Lower lobe of right lung (tissue), 2 donors: ENCODE results near the gene CDKL1. TPM values are rescaled to one million over a fixed set of nuclear protein-coding genes. Genes with fewer than 3 reads are reported as not detected.
"Not testable (repeated sequence)": the region's sequence is repeated elsewhere in the genome, so short reads cannot be mapped to it uniquely, and the experiment has no call there.

ENCODE experiments used
- ATAC-seq, 2 donors: fragments of 200-7000 bp; cut with Tn5 transposase; one replicate each; pipeline ENCODE4 v1.9.1; 2020 to 2022; ENCODE audit warnings: mild to moderate bottlenecking in 2 of 2, moderate library complexity in 2 of 2
- DNase-seq: peaks from one replicate; pipeline ENCODE4 v3.0.0-alpha.2; 2020
- H3K27ac ChIP-seq: fragments of 200-600 bp; one replicate; pipeline ENCODE4 v1.8.0; 2022
- H3K27me3 ChIP-seq: fragments of 200-600 bp; one replicate; pipeline ENCODE4 v1.8.0; 2022; ENCODE audit warnings: low read depth
- H3K36me3 ChIP-seq: fragments of 200-600 bp; one replicate; pipeline ENCODE4 v1.8.0; 2022; ENCODE audit warnings: mild to moderate bottlenecking
- H3K4me1 ChIP-seq: fragments of 200-600 bp; one replicate; pipeline ENCODE4 v1.8.0; 2022
- H3K4me3 ChIP-seq: fragments of 200-600 bp; one replicate; pipeline ENCODE4 v1.8.0; 2022; ENCODE audit warnings: mild to moderate bottlenecking
- H3K9me3 ChIP-seq: fragments of 200-600 bp; one replicate; pipeline ENCODE4 v1.8.0; 2022
- intact Hi-C: fragments of 100-400 bp; cut with DNase I; formaldehyde crosslinking; loops from one replicate; pipeline ENCODE4 v1.11.0; 2022
- total RNA-seq: library from RNA; stranded (reverse); fragmentation: NEBNext Ultra II Directional; extraction: Animal tissue kit (Norgen Biotek cat#: 25700); gene quantifications from one replicate; pipeline ENCODE4 v1.2.1, GENCODE V29; 2021
- TF ChIP-seq, protein P1 (sequence below): fragments of 200-600 bp; IDR thresholded peaks from one replicate; pipeline ENCODE4 v1.8.0; 2022; ENCODE audit warnings: antibody characterized with exemption, mild to moderate bottlenecking
- donor health status: DM: no; HTN: yes; CAD: no; lungs with severe emphysema.

Gene CDKL1
- total RNA-seq, 1 donor from 2014 or later: 25.3 TPM

DNA sequence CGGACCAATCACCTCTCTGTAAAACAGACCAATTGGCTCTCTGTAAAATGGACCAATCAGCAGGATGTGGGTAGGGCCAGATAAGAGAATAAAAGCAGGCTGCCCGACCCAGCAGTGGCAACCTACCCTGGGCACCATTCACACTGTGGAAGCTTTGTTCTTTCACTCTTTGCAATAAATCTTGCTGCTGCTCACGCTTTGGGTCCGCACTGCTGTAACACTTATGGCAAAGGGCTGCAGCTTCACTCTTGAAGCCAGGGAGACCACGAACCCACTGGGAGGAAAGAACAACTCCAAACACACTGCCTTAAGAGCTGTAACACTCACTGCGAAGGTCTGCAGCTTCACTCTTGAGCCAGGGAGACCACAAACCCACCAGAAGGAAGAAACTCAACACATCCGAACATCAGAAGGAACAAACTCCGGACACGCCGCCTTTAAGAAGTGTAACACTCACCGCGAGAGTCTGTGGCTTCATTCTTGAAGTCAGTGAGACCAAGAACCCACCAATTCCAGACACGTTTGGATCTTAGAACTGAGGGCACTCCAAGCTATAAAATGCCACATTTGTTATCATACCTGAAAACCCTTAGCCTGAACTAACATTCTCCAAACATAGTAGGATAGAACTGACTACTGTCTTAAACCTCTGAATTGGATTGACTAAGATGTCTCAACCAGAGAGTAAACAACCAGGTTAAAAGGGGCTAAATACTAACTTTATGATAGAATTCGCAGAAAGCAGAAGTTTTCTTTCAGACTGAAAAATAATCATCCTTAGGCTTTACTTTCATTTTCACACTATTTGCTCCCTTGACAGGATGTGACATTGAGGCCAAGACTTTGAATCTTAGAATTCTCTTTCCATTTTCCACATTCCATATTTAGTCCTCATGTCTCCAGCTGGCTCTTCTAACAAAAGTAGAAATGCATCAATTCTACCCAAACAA, 33.6 kb downstream of the CDKL1 start:
- Histone ChIP-seq H3K9me3 (no peaks in the 10 kb centered on the region), H3K4me3 (peak overlapping the region; percentile 34), H3K4me1 (peaks cover 22% of the 10 kb centered on the region), H3K27ac (peak overlapping the region; percentile 74), H3K27me3 (no peaks in the 10 kb centered on the region), H3K36me3 (peaks cover 3% of the 10 kb centered on the region)
- intact Hi-C loops: no loop called here
- TF ChIP-seq, protein P1, sequence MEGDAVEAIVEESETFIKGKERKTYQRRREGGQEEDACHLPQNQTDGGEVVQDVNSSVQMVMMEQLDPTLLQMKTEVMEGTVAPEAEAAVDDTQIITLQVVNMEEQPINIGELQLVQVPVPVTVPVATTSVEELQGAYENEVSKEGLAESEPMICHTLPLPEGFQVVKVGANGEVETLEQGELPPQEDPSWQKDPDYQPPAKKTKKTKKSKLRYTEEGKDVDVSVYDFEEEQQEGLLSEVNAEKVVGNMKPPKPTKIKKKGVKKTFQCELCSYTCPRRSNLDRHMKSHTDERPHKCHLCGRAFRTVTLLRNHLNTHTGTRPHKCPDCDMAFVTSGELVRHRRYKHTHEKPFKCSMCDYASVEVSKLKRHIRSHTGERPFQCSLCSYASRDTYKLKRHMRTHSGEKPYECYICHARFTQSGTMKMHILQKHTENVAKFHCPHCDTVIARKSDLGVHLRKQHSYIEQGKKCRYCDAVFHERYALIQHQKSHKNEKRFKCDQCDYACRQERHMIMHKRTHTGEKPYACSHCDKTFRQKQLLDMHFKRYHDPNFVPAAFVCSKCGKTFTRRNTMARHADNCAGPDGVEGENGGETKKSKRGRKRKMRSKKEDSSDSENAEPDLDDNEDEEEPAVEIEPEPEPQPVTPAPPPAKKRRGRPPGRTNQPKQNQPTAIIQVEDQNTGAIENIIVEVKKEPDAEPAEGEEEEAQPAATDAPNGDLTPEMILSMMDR: no peak
- ATAC-seq (peak; percentile 5 to 7), DNase-seq (no peak)

DNA sequence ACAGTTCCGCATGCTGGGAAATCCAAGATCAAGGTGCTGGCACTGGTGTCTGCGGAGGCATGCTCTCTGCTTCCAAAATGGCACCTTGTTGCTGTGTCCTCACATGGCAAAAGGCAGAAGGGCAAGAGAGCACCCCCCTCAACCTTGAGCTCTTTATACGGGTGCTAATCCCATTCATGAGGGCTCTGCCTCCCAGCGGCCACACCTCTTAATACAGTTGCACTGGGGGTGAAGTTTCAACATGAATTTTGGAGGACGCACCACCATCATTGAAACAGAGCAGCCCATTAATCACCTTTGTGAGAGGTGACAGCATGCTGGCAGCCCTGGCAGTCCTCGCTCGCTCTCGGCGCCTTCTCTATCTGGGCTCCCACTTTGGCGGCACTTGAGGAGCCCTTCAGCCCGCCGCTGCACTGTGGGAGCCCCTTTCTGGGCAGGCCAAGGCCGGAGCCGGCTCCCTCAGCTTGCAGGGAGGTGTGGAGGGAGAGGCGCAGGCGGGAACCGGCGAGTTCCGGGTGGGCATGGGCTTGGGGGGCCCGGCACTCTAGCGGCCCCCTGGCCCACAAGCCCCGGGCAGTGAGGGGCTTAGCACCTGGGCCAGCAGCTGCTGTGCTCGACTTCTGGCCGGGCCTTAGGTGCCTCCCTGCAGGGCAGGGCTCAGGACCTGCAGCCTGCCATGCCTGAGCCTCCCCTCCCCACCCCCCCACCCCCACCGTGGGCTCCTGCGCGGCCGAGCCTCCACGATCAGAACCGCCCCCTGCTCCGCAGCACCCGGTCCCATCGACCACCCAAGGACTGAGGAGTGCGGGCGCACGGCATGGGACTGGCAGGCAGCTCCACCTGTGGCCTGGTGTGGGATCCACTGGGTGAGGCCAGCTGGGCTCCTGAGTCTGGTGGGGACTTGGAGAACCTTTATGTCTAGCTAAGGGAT, 34.9 kb downstream of the CDKL1 start:
- DNase-seq, intact Hi-C loops, H3K4me3 ChIP-seq, H3K27me3 ChIP-seq, ATAC-seq, H3K9me3 ChIP-seq, H3K27ac ChIP-seq: not testable (repeated sequence)
- peaks cover 11% of the 10 kb centered on the region for H3K36me3 ChIP-seq
- peaks cover 22% of the 10 kb centered on the region for H3K4me1 ChIP-seq

GRCh38 chr14:50360851-50361250, 35.8 kb downstream of the CDKL1 start:
- peaks cover 22% of the 10 kb centered on the region for H3K4me1 ChIP-seq
- ATAC-seq (no peak), DNase-seq (no peak)
- no peak overlapping the region for H3K27ac ChIP-seq
- no peaks in the 10 kb centered on the region for H3K27me3 ChIP-seq
- no peaks in the 10 kb centered on the region for H3K9me3 ChIP-seq
- peaks cover 11% of the 10 kb centered on the region for H3K36me3 ChIP-seq
- intact Hi-C loops: no loop called here
- TF ChIP-seq, protein P1: no peak
- H3K4me3 ChIP-seq: no peak overlapping the region

- DNase-seq (no peak), ATAC-seq (no peak)
- Histone ChIP-seq H3K4me1 (peaks cover 19% of the 10 kb centered on the region), H3K27me3 (no peaks in the 10 kb centered on the region), H3K36me3 (peaks cover 11% of the 10 kb centered on the region), H3K27ac (no peak overlapping the region), H3K4me3 (no peak overlapping the region), H3K9me3 (no peaks in the 10 kb centered on the region)
- TF ChIP-seq, protein P1: no peak
- intact Hi-C loops: no loop called here
These were observed 36.6 kb downstream of the CDKL1 start for GRCh38 chr14:50360093-50360492.

GRCh38 chr14:50359631-50360030, 37.0 kb downstream of the CDKL1 start:
- H3K4me1 ChIP-seq: peaks cover 14% of the 10 kb centered on the region
- H3K27ac ChIP-seq: no peak overlapping the region
- H3K27me3 ChIP-seq: no peaks in the 10 kb centered on the region
- ATAC-seq: no peak
- no peak for DNase-seq
- no peaks in the 10 kb centered on the region for H3K9me3 ChIP-seq
- H3K36me3 ChIP-seq: peaks cover 11% of the 10 kb centered on the region
- intact Hi-C loops: no loop called here
- H3K4me3 ChIP-seq: no peak overlapping the region
- TF ChIP-seq, protein P1: no peak
